Retinal pigment epithelial cell (primary cell): ENCODE results near the gene NFX1.

Experiments
- DNase-seq: peaks from one replicate; pipeline ENCODE4 v3.0.0-alpha.2; 2010; ENCODE audit warnings: low read depth
- H3K4me3 ChIP-seq: 2 replicates; pipeline ENCODE4 v1.5.1; 2011; ENCODE audit warnings: mild to moderate bottlenecking, low read length, control low read depth, moderate library complexity
- CTCF ChIP-seq: conservative IDR thresholded peaks from 2 replicates; pipeline ENCODE4 v1.5.1; 2011; ENCODE audit warnings: low read depth, low read length, control low read depth, inconsistent platforms

The NFX1 gene

GRCh38 chr9:33285502-33285901 lies 4.8 kb upstream of the NFX1 start:
- no peak for TF ChIP-seq CTCF
- DNase-seq = no peak

GRCh38 chr9:33287087-33287490 lies 3.2 kb upstream of the NFX1 start:
- DNase-seq = no peak
- TF ChIP-seq CTCF = peak; percentile 86
- no peak overlapping the region for H3K4me3 ChIP-seq

More at GRCh38 chr9:33285502-33285901, 4.8 kb upstream of the NFX1 start:
- H3K4me3 ChIP-seq = no peak overlapping the region

DNA sequence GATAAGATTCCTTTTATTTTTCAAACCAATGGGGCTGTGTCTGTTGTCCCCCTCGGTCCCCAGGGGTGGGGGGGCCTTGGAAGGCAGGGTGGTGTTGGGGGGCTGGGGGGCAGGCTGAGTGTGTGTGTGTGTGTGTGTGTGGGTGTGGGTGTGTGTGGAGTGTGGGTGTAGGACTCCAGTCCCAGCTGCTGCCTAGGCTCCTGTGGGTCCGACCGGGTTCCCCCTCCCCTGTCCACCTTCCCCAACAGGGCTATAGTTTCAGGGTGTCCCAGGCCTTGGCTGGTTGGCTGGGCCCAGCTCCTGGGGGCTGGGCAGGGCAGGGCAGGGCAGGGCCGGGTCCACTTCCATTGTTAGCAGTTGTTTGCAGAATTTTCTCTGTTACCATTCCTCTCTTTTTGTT lies 2.1 kb upstream of the NFX1 start:
- DNase-seq = no peak
- no peak for TF ChIP-seq CTCF
- no peak overlapping the region for H3K4me3 ChIP-seq

DNA sequence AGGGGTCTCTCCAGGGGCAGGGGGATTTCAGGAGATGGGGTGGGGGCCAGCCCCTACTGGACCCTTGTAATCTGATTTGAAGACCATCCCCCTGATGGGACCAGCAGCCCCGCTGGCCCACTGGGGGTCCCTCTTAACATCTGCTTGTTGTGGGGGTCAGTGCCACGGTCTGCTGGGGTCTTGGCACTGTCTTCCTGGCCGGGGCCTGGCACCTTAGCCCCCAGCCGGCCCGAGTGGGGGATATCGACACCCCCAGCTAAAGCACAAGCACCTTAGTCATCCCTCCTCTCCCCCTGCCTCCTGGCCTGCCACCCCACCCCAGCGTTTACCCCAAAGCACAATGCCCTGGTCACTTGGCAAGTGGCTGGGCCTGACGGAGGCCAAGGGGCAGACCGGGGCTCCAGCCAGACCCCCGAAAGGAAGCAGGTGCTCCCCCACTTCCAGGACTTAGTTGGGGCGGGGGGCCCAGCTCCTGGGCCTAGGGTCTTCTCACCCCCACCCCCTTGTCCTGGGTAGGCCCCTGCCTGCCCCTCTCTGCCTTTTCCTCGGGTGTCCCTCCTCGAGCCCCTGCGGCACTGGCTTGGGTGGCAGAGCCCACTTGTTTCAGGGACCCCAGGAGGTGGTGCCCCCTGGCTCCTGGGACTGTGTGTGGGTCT lies 1.4 kb upstream of the NFX1 start:
- no peak overlapping the region for H3K4me3 ChIP-seq
- DNase-seq = no peak
- no peak for TF ChIP-seq CTCF

- peak overlapping the region; percentile 92 for H3K4me3 ChIP-seq
- no peak for DNase-seq
- no peak for TF ChIP-seq CTCF
These were observed 820 bp upstream of the NFX1 start for GRCh38 chr9:33289496-33289895.

- no peak for TF ChIP-seq CTCF
- H3K4me3 ChIP-seq = peak overlapping the region; percentile 92
- no peak for DNase-seq
These were observed 425 bp upstream of the NFX1 start for GRCh38 chr9:33289936-33290246.

DNA sequence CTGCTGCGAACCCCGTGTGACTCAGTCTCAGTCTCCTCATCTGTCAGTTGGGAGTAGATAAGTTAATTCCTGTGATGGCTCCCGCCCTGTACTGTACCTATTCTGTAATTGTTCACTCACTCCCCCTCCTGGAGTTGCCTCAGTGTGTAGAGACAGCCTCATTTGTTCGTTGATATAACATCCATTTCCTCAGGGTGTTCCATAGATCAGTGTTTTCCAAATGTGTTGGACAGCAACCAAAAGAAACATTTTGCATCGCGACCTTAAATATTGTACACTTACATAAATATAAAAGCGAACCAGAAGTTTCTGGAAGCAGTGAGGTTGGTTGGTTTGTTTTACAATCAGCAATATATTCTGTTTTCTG lies 698 bp downstream of the NFX1 start:
- no peak for TF ChIP-seq CTCF
- no peak for DNase-seq
- H3K4me3 ChIP-seq = peak overlapping the region; percentile 92
